Hepatocyte (in vitro differentiated cells): Measurements from ENCODE around the gene SRGAP2B. TPM values are rescaled to one million over a fixed set of nuclear protein-coding genes. Genes with fewer than 3 reads are reported as not detected.
"Not testable (repeated sequence)": the region's sequence is repeated elsewhere in the genome, so short reads cannot be mapped to it uniquely, and the experiment has no call there.

Experiments used
- DNase-seq: peaks from one replicate; pipeline ENCODE4 v3.0.0-alpha.2; 2016; ENCODE audit warnings: low spot score
- H2AFZ ChIP-seq: fragments of 200-600 bp; sonication (generic); 2 replicates; pipeline ENCODE4 v1.6.0; 2016; ENCODE audit warnings: antibody characterized with exemption, mild to moderate bottlenecking
- H3K27ac ChIP-seq: fragments of 200-600 bp; sonication (generic); 2 replicates; pipeline ENCODE4 v1.5.1; 2016; ENCODE audit warnings: mild to moderate bottlenecking
- H3K27me3 ChIP-seq: fragments of 200-600 bp; sonication (generic); 2 replicates; pipeline ENCODE4 v1.6.1; 2016
- H3K36me3 ChIP-seq: fragments of 200-600 bp; sonication (generic); replicated peaks from 2 replicates; pipeline ENCODE4 v1.5.1; 2016; ENCODE audit warnings: low read depth; ENCODE audit not compliant: insufficient read depth
- H3K4me1 ChIP-seq: fragments of 200-600 bp; sonication (generic); 2 replicates; pipeline ENCODE4 v1.5.1; 2016; ENCODE audit warnings: mild to moderate bottlenecking, moderate library complexity; ENCODE audit not compliant: insufficient read depth
- H3K4me2 ChIP-seq: fragments of 200-600 bp; sonication (generic); 2 replicates; pipeline ENCODE4 v1.6.0; 2016
- H3K4me3 ChIP-seq: fragments of 200-600 bp; sonication (generic); 2 replicates; pipeline ENCODE4 v1.5.1; 2016; ENCODE audit warnings: mild to moderate bottlenecking
- H3K79me2 ChIP-seq: fragments of 200-600 bp; sonication (generic); 2 replicates; pipeline ENCODE4 v1.6.0; 2017; ENCODE audit warnings: mild to moderate bottlenecking
- H3K9me2 ChIP-seq: fragments of 200-600 bp; sonication (generic); replicated peaks from 2 replicates; pipeline ENCODE4 v1.6.0; 2017; ENCODE audit warnings: mild to moderate bottlenecking; ENCODE audit not compliant: insufficient read depth
- H3K9me3 ChIP-seq: fragments of 200-600 bp; sonication (generic); 2 replicates; pipeline ENCODE4 v1.5.1; 2016; ENCODE audit warnings: low read depth, mild to moderate bottlenecking
- H4K20me1 ChIP-seq: fragments of 200-600 bp; sonication (generic); 2 replicates; pipeline ENCODE4 v1.6.0; 2016; ENCODE audit warnings: mild to moderate bottlenecking; ENCODE audit not compliant: insufficient read depth, poor library complexity, severe bottlenecking
- WGBS: methylation state at CpG from one replicate; pipeline ENCODE4 v1.1.6; 2016; ENCODE audit warnings: low lambda C conversion rate; ENCODE audit errors: missing lambda C conversion rate; 5-methylcytosine and 5-hydroxymethylcytosine counted together
- polyA plus RNA-seq: library from polyadenylated mRNA; unstranded; fragments of >200 nt; fragmentation: Nextera tagmentation; extraction: Ambion mirVana; gene quantifications from 2 replicates; pipeline ENCODE4 v1.2.1, GENCODE V29; 2016
- total RNA-seq: library from RNA; depleted of rRNA; stranded (reverse); fragments of >200 nt; gene quantifications from 2 replicates; pipeline ENCODE4 v1.2.3, GENCODE V29; 2014

SRGAP2B gene
- total and polyA plus RNA-seq, 2 experiments from 2014 or later = 7.1 to 9.0 TPM

- not testable (repeated sequence) for H2AFZ ChIP-seq, H3K9me3 ChIP-seq, DNase-seq, H3K9me2 ChIP-seq, H3K4me2 ChIP-seq, H3K4me1 ChIP-seq, H3K27ac ChIP-seq, H3K27me3 ChIP-seq, H3K36me3 ChIP-seq, H3K4me3 ChIP-seq, H4K20me1 ChIP-seq, H3K79me2 ChIP-seq
- WGBS = 53% methylated on average over 3 of the region's 6 CpGs
These were observed 21.0 kb downstream of the SRGAP2B start for GRCh38 chr1:145074021-145074559.

DNA sequence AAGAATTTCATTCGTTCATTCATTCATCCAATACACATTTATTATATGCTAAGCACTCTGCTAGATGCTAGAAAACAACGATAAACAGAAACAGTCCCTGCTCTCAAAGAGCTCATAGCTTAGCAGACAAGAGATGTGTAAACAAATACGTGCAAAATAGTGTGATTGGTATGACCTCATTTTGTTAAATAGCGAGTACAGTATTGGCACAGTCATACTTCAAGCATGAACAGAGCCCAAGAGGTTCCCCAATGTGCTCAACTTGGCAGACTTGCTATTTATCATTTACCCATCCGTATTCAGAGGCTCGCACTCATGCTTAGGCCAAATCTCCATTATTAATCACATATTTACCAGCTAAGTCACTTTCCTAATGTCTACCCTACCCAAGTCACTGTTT lies 23.6 kb downstream of the SRGAP2B start:
- no CpG with 5 or more reads among the region's 6 CpGs for WGBS
- H3K4me1 ChIP-seq, H2AFZ ChIP-seq, H3K9me2 ChIP-seq, H3K4me2 ChIP-seq, DNase-seq, H3K79me2 ChIP-seq, H3K27me3 ChIP-seq, H3K4me3 ChIP-seq, H4K20me1 ChIP-seq, H3K9me3 ChIP-seq, H3K36me3 ChIP-seq, H3K27ac ChIP-seq: not testable (repeated sequence)

DNA sequence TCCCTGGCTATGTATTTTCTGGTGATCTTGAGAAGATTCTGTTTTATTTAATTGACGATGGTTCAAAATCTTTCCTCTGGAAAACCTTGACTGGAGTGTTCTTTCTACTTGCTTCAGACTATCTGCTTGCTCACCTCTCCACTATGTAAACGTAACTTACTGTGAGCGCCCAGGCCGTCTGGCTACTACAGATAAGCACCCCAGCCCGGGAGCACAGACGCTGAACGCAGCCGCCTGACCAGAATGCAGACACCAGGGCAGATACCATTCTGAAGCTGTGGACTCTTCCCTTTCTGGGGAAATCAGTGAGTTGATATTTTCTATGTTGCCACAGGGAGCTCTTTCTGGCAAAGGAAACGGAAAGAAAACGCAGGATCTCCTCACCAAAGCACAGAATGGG lies 28.6 kb downstream of the SRGAP2B start:
- H3K4me2 ChIP-seq, H3K36me3 ChIP-seq, H3K4me1 ChIP-seq, H3K4me3 ChIP-seq, H3K27ac ChIP-seq, H3K27me3 ChIP-seq, DNase-seq, H3K9me2 ChIP-seq, H3K9me3 ChIP-seq, H2AFZ ChIP-seq, H4K20me1 ChIP-seq, H3K79me2 ChIP-seq: not testable (repeated sequence)
- 37% methylated on average over 6 of the region's 10 CpGs for WGBS

- 7% methylated on average over 2 of the region's 5 CpGs for WGBS
- not testable (repeated sequence) for H2AFZ ChIP-seq, H3K9me2 ChIP-seq, H3K36me3 ChIP-seq, H3K4me1 ChIP-seq, H4K20me1 ChIP-seq, H3K9me3 ChIP-seq, H3K79me2 ChIP-seq, H3K27me3 ChIP-seq, H3K27ac ChIP-seq, H3K4me2 ChIP-seq, DNase-seq, H3K4me3 ChIP-seq
These were observed 29.8 kb downstream of the SRGAP2B start for GRCh38 chr1:145065194-145065826.

DNA sequence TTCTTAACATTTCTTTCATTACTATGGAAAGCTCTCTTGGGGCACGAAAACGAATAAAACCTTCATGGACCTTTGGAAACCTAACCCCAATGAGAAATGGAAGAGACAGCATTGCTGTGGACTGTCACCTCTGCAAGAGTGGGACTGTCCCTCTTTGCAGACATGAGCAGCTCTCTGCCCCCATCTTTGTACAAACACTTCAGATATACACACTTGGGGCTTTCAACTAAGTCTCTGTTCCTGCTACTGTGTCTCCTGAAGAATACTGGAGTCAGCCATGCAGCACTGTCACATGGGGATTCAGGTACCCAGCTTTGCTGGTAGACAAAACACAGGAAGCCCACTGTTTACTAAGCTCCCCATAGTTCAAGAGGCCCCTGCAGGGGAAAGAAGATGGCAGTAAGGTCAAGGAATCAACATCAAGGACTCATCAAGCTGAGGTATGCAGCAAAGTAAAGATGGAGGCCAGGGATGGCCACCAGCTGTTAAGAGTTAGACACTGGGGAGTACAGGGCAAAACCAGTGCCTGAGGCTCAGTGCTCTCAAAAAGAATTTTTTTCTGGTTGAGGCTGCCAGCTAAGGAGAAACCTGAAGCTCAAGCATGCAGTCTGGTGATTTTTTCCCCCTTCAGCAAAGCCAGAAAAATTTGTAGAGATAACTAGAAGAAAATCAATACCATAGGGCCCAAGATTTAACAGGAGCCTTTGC lies 31.0 kb downstream of the SRGAP2B start:
- H3K4me1 ChIP-seq, H2AFZ ChIP-seq, H3K36me3 ChIP-seq, H4K20me1 ChIP-seq, H3K9me2 ChIP-seq, H3K27ac ChIP-seq, H3K4me3 ChIP-seq, H3K4me2 ChIP-seq, DNase-seq, H3K9me3 ChIP-seq, H3K79me2 ChIP-seq, H3K27me3 ChIP-seq: not testable (repeated sequence)
- WGBS = no CpG with 5 or more reads among the region's 2 CpGs

DNA sequence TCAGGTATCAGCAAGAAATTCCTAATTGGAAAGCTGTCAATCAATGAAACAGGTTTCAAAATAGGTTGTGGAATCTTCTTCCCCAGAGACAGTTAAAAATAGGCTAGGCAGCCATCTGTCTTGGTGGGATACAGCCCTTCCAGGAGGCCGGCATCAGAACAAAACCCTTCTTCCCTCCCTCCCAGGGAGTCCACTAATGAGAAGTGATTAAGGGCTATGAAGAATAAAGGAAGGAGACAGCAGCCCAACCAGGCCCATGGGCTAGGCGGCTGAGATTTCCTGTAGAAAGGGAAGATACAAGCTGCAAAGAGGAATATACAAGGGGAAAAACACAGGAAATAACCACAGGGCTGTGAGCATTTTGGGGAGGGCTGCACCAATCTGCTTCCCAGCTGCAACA lies 31.8 kb downstream of the SRGAP2B start:
- H3K27me3 ChIP-seq, H2AFZ ChIP-seq, H3K36me3 ChIP-seq, DNase-seq, H3K79me2 ChIP-seq, H3K4me3 ChIP-seq, H3K4me1 ChIP-seq, H4K20me1 ChIP-seq, H3K27ac ChIP-seq, H3K4me2 ChIP-seq, H3K9me2 ChIP-seq, H3K9me3 ChIP-seq: not testable (repeated sequence)
- 63% methylated on average over 1 of the region's 2 CpGs for WGBS

GRCh38 chr1:145058184-145058583 lies 36.9 kb downstream of the SRGAP2B start:
- not testable (repeated sequence) for H3K9me3 ChIP-seq, DNase-seq, H3K36me3 ChIP-seq, H2AFZ ChIP-seq, H3K4me3 ChIP-seq, H3K27me3 ChIP-seq, H3K4me1 ChIP-seq, H4K20me1 ChIP-seq, H3K4me2 ChIP-seq, H3K9me2 ChIP-seq, H3K79me2 ChIP-seq, H3K27ac ChIP-seq
- no CpG with 5 or more reads among the region's 3 CpGs for WGBS

DNA sequence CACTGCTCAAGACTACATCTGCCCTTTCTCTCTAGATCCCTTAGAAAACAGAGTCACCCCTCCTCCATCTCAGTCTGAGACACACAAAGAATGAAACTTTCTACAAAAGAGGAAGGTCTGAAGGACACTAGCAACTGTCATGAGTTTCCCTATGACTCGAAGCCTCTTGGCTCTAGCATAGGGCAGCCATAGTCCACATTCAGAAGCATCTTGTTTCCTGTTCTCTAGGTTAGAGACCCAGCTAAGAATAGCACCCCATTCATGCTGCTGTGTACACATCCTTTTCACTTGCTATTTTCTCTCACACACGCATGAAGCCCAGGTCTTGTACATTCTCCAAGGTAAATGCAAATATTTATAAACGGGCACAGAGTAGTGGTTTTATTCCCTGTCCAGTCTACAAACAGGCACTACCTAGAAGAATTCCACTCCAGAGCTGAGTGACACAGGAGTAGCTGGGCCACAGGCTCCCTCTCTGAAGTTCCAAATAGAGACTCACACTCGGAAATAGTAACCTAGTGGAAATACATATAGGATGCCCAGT lies 39.8 kb downstream of the SRGAP2B start:
- not testable (repeated sequence) for H3K9me3 ChIP-seq, H3K36me3 ChIP-seq, H3K4me3 ChIP-seq, H3K27me3 ChIP-seq, DNase-seq, H4K20me1 ChIP-seq, H2AFZ ChIP-seq, H3K4me1 ChIP-seq, H3K9me2 ChIP-seq, H3K79me2 ChIP-seq, H3K4me2 ChIP-seq, H3K27ac ChIP-seq
- no CpG with 5 or more reads among the region's 4 CpGs for WGBS

DNA sequence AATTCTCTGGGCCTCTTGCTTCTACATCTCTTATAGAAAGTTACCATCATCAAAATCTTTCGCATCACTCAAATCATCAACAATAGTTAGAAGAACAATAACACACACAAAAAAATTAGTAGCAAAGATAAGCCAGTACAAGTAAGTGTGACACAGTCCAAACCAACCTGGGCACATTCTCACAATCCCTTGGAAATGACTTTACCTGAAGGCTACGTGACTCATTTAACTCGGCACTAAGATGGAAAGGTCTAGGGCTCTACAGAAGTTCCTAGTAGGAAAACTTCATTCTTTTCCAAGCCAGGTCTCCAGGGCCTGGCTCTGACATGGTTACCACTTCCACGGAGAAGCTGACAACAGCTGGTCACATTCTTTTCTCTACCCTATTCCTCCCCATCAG lies 41.7 kb downstream of the SRGAP2B start:
- H3K27ac ChIP-seq, H3K36me3 ChIP-seq, DNase-seq, H3K9me2 ChIP-seq, H3K9me3 ChIP-seq, H3K27me3 ChIP-seq, H3K79me2 ChIP-seq, H3K4me2 ChIP-seq, H4K20me1 ChIP-seq, H3K4me1 ChIP-seq, H3K4me3 ChIP-seq, H2AFZ ChIP-seq: not testable (repeated sequence)
- WGBS = no CpG with 5 or more reads among the region's 4 CpGs
